Tibial artery (tissue), 4 donors: ENCODE data around the gene MED1.
"Not testable (repeated sequence)": the region's sequence is repeated elsewhere in the genome, so short reads cannot be mapped to it uniquely, and the experiment has no call there.

Experiments
- DNase-seq, 2 donors: peaks; one replicate each; pipeline ENCODE4 v3.0.0-alpha.2; 2019
- H3K27ac ChIP-seq, 2 donors: fragments of 200-600 bp; sonication (generic) in 1 of 2; 1 replicate in 1 of 2; 2 replicates in 1 of 2; pipeline ENCODE4 v1.5.1; 2018 to 2019; ENCODE audit warnings: mild to moderate bottlenecking in 1 of 2
- H3K27me3 ChIP-seq, 2 donors: fragments of 200-600 bp; sonication (generic) in 1 of 2; one replicate each; pipeline versions ENCODE4 v1.5.1 to v1.6.0; 2016 to 2019
- H3K36me3 ChIP-seq, 3 donors: fragments of 200-600 bp; sonication (generic) in 2 of 3; one replicate each; pipeline ENCODE4 v1.5.1; 2016 to 2019; ENCODE audit warnings: mild to moderate bottlenecking in 2 of 3
- H3K4me1 ChIP-seq, 4 donors: fragments of 200-600 bp; sonication (generic) in 2 of 4; 1 replicate in 3 of 4; 2 replicates in 1 of 4; pipeline ENCODE4 v1.5.1; 2016 to 2019
- H3K4me3 ChIP-seq, 2 donors: fragments of 200-600 bp; sonication (generic) in 1 of 2; 1 replicate in 1 of 2; 2 replicates in 1 of 2; pipeline ENCODE4 v1.5.1; 2018 to 2019; ENCODE audit warnings: mild to moderate bottlenecking in 2 of 2
- H3K9me3 ChIP-seq, 3 donors: fragments of 200-600 bp; sonication (generic) in 1 of 3; one replicate each; pipeline ENCODE4 v1.5.1; 2016 to 2019
- CTCF ChIP-seq, 2 experiments: fragments of 200-600 bp in 1 of 2; fragments of 450-650 bp in 1 of 2; IDR thresholded peaks; one replicate each; pipeline ENCODE4 v1.5.1; 2017 to 2019; ENCODE audit warnings: antibody characterized with exemption in 2 of 2, mild to moderate bottlenecking in 1 of 2, moderate library complexity in 1 of 2
- intact Hi-C: fragments of 100-400 bp; cut with DNase I; formaldehyde crosslinking; loops from one replicate; pipeline ENCODE4 v1.15.0; 2023; ENCODE audit warnings: low total_unique reads

The MED1 gene

GRCh38 chr17:39447561-39447960 is 3.5 kb downstream of the MED1 start:
- Histone ChIP-seq H3K4me1 (peaks cover 0 to 29% (median 14%) of the 10 kb centered on the region in 4 donors), H3K27ac (no peak overlapping the region), H3K4me3 (no peak overlapping the region), H3K9me3 (no peaks in the 10 kb centered on the region), H3K36me3 (peaks cover 31 to 59% (median 37%) of the 10 kb centered on the region in 3 donors), H3K27me3 (no peaks in the 10 kb centered on the region)
- no peak for DNase-seq
- no peak for TF ChIP-seq CTCF (IDR thresholded peaks at IDR 0.05)
- intact Hi-C loops: no loop called here

- Histone ChIP-seq H3K4me3 (no peak overlapping the region), H3K27ac (no peak overlapping the region), H3K4me1 (peaks cover 0 to 5% (median 0%) of the 10 kb centered on the region in 4 donors), H3K36me3 (peaks cover 71 to 100% (median 76%) of the 10 kb centered on the region in 3 donors), H3K9me3 (no peaks in the 10 kb centered on the region), H3K27me3 (no peaks in the 10 kb centered on the region)
- no peak for DNase-seq
- intact Hi-C loops: no loop called here
- TF ChIP-seq CTCF (IDR thresholded peaks at IDR 0.05): no peak
Measured at GRCh38 chr17:39443326-39443725, 7.7 kb downstream of the MED1 start.

GRCh38 chr17:39439868-39440267 is 11.2 kb downstream of the MED1 start:
- peaks cover 80 to 98% (median 80%) of the 10 kb centered on the region in 3 donors for H3K36me3 ChIP-seq
- H3K4me3 ChIP-seq, H3K27me3 ChIP-seq, DNase-seq, H3K9me3 ChIP-seq, H3K27ac ChIP-seq, H3K4me1 ChIP-seq: not testable (repeated sequence)
- intact Hi-C loops: loop anchor here (10.0 kb wide), 1 partner anchor 65 kb away; no protein-coding TSS in a partner anchor

- intact Hi-C loops: no loop called here
- Histone ChIP-seq H3K27ac (no peak overlapping the region), H3K36me3 (peaks cover 83 to 100% (median 89%) of the 10 kb centered on the region in 3 donors), H3K9me3 (no peaks in the 10 kb centered on the region), H3K4me3 (no peak overlapping the region), H3K4me1 (no peaks in the 10 kb centered on the region), H3K27me3 (no peaks in the 10 kb centered on the region)
- no peak for TF ChIP-seq CTCF (IDR thresholded peaks at IDR 0.05)
- DNase-seq: peak in 1 of 2 donors; percentile 6
Measured at GRCh38 chr17:39429600-39429999, 21.5 kb downstream of the MED1 start.

GRCh38 chr17:39416141-39416540 is 34.9 kb downstream of the MED1 start:
- no peak for TF ChIP-seq CTCF (IDR thresholded peaks at IDR 0.05)
- Histone ChIP-seq H3K4me3 (no peak overlapping the region), H3K27me3 (no peaks in the 10 kb centered on the region), H3K9me3 (no peaks in the 10 kb centered on the region), H3K36me3 (peaks cover 73 to 98% (median 84%) of the 10 kb centered on the region in 3 donors), H3K4me1 (no peaks in the 10 kb centered on the region), H3K27ac (no peak overlapping the region)
- no peak for DNase-seq
- intact Hi-C loops: no loop called here

GRCh38 chr17:39410279-39410678 is 40.8 kb downstream of the MED1 start:
- intact Hi-C loops: no loop called here
- DNase-seq: no peak
- H3K9me3 ChIP-seq: no peaks in the 10 kb centered on the region
- H3K4me3 ChIP-seq: no peak overlapping the region
- TF ChIP-seq CTCF (IDR thresholded peaks at IDR 0.05): no peak
- H3K27ac ChIP-seq: no peak overlapping the region
- H3K36me3 ChIP-seq: peaks cover 59 to 96% (median 74%) of the 10 kb centered on the region in 3 donors
- no peaks in the 10 kb centered on the region for H3K4me1 ChIP-seq
- no peaks in the 10 kb centered on the region for H3K27me3 ChIP-seq
